Endothelial cell of umbilical vein (primary cell): ENCODE results near the gene SERBP1.

Experiments used
- EZH2 ChIP-seq: IDR thresholded peaks from 2 replicates; pipeline ENCODE4 v1.6.1; 2012; ENCODE audit warnings: borderline replicate concordance, low read depth, mild to moderate bottlenecking, moderate library complexity, low read length, inconsistent platforms; ENCODE audit not compliant: severe bottlenecking
- FOS ChIP-seq: IDR thresholded peaks from 2 replicates; pipeline ENCODE4 v1.6.1; 2011; ENCODE audit warnings: mild to moderate bottlenecking, low read length, moderate library complexity, borderline replicate concordance; ENCODE audit not compliant: insufficient read depth
- GATA2 ChIP-seq: IDR thresholded peaks from 2 replicates; pipeline ENCODE4 v1.7.0; 2011; ENCODE audit warnings: low read depth, mild to moderate bottlenecking, moderate library complexity, mixed read lengths, low read length; ENCODE audit not compliant: insufficient read length, insufficient read depth
- JUN ChIP-seq: IDR thresholded peaks from 2 replicates; pipeline ENCODE4 v1.6.1; 2011; ENCODE audit warnings: borderline replicate concordance, low read depth; ENCODE audit not compliant: insufficient read length, insufficient read depth
- MYC ChIP-seq: IDR thresholded peaks from one replicate; pipeline ENCODE4 v1.6.1; 2011; ENCODE audit warnings: mild to moderate bottlenecking, low read depth, low read length
- POLR2A ChIP-seq: IDR thresholded peaks from 2 replicates; pipeline ENCODE4 v1.6.1; 2012; ENCODE audit warnings: low read depth, mild to moderate bottlenecking, control low read depth, low read length
- POLR2AphosphoS5 ChIP-seq: IDR thresholded peaks from 2 replicates; pipeline ENCODE4 v1.6.1; 2012; ENCODE audit warnings: low read depth, mild to moderate bottlenecking, control low read depth, low read length, moderate library complexity; ENCODE audit not compliant: insufficient read depth
- TF ChIP-seq, protein P1 (sequence below), 2 donors: IDR thresholded peaks; 1 replicate in 1 of 2; 2 replicates in 1 of 2; pipeline ENCODE4 v1.5.1; 2011; ENCODE audit warnings: low read length in 2 of 2, mild to moderate bottlenecking in 2 of 2, moderate library complexity in 2 of 2, control low read depth in 1 of 2, inconsistent platforms in 1 of 2, low read depth in 1 of 2; ENCODE audit not compliant: insufficient read depth in 1 of 2; ENCODE audit errors: extremely low read depth in 1 of 2
- TF ChIP-seq, protein P2 (sequence below): IDR thresholded peaks from 2 replicates; pipeline ENCODE4 v1.6.1; 2011; ENCODE audit not compliant: insufficient read depth, insufficient read length

DNA sequence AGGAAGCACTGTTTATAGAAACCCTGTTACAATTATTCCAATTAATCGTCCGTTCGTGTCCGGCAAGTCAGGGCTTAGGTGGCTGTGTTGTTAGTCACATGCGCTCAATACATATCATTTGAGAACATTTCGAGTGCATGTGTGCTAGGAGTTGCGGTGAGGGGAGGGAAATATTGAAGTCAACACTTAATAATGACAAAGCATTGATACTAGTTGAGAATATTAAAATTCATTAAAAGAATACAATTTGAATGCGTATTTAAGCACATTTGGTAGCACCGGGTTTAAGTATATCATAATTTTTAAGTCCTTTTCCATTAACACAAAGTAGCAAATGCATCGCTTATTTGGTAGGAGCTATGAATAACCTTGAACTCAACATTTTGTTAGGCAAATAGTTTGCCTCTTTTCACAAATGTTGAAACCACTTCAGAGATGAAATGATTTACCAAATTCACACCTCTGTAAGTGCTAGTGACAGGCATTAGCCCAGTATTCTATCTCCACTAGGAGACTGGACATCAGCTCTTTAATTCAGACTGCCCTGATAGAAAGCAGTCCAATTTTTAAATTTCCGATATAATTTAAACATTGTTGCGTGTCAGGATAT is 1.1 kb upstream of the SERBP1 start:
- TF ChIP-seq POLR2AphosphoS5 (no peak), MYC (no peak), EZH2 (no peak), JUN (no peak), POLR2A (no peak), GATA2 (no peak), FOS (no peak)
- TF ChIP-seq, protein P1, sequence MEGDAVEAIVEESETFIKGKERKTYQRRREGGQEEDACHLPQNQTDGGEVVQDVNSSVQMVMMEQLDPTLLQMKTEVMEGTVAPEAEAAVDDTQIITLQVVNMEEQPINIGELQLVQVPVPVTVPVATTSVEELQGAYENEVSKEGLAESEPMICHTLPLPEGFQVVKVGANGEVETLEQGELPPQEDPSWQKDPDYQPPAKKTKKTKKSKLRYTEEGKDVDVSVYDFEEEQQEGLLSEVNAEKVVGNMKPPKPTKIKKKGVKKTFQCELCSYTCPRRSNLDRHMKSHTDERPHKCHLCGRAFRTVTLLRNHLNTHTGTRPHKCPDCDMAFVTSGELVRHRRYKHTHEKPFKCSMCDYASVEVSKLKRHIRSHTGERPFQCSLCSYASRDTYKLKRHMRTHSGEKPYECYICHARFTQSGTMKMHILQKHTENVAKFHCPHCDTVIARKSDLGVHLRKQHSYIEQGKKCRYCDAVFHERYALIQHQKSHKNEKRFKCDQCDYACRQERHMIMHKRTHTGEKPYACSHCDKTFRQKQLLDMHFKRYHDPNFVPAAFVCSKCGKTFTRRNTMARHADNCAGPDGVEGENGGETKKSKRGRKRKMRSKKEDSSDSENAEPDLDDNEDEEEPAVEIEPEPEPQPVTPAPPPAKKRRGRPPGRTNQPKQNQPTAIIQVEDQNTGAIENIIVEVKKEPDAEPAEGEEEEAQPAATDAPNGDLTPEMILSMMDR (IDR thresholded peaks at IDR 0.05; ENCODE audit: extremely low read depth in 1 of 2, insufficient read depth in 1 of 2, low read depth in 1 of 2, low read length in 2 of 2), result no peak
- TF ChIP-seq, protein P2, sequence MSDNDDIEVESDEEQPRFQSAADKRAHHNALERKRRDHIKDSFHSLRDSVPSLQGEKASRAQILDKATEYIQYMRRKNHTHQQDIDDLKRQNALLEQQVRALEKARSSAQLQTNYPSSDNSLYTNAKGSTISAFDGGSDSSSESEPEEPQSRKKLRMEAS, result no peak
